HG02759 (cell line): Measurements from ENCODE around the gene ZFP28.
A peak's percentile ranks its signal among the peaks of the same experiment; 100 is the strongest.

Source experiments
- ATAC-seq: cut with Tn5 transposase; IDR thresholded peaks from one replicate; pipeline ENCODE4 v1.9.1; 2021; ENCODE audit warnings: mild to moderate bottlenecking, moderate library complexity; ENCODE audit not compliant: unreplicated experiment

The ZFP28 gene

DNA sequence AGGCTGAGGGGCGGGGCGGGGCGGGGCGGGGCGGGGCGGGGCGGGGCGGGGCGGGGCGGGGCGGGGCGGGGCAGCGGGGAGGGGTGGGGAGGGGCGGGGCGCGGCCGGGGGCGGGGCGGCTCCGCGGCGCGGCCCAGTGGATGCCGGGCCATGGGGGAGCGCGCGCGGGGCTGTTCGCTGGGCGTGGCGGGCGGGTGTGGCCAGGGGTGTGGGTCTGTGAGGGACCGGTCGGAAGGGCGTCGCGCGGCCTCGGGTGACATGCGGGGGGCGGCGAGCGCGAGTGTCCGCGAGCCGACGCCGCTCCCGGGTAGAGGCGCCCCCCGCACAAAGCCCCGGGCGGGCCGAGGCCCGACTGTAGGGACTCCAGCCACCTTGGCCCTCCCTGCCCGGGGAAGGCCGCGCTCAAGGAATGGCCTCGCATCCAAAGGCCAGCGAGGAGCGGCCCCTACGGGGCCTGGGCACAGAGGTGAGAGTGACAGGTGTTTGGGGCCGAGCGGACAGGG, at the start of gene ZFP28:
TSS of gene ZFP28 (plus strand) at position 188 of the 503 bp plus-strand sequence. CDS start at position 259, 71 bp downstream.
- ATAC-seq = peak; percentile 66

DNA sequence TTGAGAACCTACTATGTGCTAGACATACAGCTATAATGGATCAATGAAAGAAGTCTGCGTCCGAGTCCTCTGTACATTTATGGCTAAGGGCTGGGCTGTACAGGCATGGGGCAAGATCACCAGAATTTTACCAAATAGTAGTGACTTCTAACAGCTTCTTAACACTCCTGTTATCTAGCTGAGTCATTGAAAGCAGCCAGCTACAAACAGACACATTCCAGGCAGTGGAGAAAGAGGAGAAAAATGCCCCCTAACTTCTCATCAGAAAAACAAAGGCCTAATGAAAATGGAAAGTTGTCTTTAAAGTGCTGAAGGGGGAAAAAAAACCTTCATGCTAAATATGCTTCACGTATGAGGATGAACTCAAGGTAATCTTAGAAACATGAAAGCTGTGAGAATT, 47.3 kb upstream of the ZFP28 start:
- no peak for ATAC-seq

DNA sequence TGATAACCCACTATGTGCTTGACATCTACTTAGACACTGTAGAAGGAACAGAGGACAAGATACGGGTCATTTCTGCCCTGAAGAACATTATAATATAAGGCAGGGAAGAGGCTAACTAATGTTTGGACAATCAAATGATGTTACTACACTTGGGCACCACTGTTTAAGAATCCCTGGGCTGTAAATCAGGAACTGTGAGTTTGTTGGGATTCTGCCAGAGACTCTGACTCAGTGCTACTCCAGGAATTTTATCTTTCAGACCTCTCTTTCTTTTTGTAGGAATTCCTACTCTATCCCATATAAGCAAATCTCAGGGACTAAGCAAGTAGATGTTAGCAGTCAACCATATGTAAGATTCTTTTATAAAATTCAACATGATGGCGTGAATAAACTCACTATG, 34.2 kb upstream of the ZFP28 start:
- no peak for ATAC-seq

DNA sequence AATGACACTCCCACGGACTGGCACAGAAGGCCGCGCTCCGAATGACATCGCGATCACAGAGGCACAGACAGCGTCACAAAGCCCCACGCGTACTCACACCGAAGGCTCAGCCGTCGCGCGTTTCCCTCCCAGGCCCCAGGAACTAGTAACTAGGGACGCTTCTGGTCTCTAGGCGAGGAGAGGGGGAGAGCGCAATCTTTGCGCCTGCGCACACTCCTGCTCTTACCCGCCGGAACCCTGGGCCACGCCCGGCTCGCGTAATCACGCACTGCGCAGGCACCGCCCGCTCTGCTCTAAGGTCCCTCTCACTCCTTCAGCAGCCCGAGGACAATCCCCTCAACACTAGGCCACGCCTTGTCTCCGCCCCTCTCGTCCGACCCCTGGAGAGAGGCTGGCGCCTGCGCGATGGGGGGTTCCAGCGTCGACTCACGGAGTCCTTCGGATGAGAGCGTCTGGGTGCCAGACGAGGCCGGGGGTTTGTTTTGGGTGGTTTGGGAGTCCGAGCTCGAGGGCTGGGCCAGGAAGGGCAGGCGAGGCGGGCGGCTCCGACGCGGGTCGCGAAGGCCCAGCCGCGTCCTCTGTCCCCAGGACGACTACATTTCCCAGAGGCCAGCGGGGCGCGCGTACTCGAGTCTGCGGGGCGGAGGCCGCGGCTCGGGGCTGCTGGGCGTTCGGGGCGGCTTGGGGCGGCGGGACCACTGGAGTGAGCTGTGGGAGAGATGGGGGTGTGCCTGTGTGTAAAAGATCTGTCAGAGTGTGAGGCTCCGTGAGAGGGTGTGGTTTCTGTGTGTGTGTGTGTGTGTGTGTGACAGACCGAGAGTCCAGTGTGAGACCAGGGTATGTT, 31.1 kb upstream of the ZFP28 start, which contains the start of gene ZNF471:
TSS of gene ZNF471 (plus strand) at position 410 of the 844 bp plus-strand sequence. CDS start 3,717 bp downstream, outside the sequence.
- ATAC-seq = peak; percentile 72

DNA sequence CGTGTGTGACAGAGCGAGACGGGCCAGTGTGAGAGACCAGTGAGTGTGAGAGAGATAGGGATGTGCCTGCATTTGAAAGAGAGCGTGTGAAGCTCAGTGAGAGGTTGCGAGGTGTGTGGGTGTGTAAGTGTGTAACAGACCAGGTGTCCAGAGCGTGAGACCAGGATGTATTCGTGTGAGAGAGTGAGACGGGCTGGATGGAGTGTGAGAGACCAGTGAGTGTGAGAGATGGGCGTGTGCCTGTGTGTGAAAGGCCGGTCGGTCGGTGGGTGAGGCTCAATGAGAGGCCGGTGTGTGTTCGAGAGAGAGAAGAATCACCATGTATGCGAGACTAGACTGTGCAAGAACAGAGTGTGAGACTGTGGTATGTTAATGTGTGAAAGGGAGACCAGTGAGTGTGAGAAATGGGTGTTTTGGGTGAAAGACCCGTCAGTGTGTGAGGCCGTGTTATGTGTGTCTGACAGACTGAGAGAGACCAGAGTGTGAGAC, 30.4 kb upstream of the ZFP28 start:
- ATAC-seq = no peak

DNA sequence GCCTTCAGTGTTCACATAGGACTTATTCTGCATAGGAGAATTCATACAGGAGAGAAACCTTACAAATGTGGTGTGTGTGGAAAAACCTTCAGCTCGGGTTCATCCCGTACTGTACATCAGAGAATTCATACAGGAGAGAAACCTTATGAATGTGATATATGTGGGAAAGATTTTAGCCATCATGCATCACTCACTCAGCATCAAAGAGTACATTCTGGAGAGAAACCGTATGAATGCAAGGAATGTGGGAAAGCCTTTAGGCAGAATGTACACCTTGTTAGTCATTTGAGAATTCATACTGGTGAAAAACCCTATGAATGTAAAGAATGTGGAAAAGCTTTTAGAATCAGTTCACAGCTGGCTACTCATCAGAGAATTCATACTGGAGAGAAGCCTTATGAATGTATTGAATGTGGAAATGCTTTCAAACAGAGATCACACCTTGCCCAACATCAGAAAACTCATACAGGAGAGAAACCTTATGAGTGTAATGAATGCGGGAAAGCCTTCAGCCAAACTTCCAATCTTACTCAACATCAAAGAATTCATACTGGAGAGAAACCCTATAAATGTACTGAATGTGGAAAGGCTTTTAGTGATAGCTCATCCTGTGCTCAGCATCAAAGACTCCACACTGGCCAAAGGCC, 13.4 kb upstream of the ZFP28 start:
- ATAC-seq = no peak

DNA sequence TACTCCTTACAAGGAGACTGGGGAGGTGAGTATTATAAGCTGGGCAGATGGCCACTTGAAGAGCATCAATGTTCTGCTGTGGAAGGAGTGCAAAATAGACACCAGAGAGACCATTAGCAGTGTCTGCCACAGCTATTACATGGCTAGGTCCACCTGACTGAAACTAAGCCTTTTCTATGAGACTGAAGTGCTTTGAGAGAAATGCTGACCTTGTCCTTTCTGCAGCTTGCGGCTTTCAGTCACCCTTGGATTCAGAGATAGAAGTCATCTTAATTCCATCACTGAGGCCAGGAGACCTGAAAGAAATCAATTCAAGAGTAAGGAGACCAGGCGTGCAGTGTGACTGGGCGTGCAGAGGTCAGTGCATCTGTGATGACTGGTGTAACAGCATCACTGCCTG, 1.3 kb upstream of the ZFP28 start:
- ATAC-seq = no peak

DNA sequence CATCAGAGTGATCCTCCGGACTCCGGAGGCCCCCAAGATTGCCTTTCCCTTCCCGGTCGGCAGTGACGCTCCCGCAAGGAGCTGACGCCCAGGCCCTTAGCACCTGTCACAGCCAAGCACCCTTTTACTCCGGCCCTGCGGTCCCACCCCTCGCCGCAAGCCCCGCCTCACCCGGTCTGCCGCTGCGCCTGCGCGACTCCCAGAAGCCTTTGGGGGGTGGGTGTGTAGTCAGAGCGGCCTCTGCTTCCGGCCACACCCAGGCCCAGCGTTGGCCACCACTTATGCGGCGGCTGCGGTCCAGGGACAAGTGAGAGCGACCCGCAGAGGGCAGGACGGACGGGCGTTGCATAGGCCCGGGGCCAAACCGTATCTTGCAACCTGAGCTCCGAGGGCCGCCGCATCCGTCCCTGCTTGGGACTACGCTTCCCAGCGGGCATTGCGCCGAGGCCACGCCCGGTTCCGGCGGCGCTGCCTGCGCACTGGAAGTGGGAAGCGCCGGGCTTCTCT, 441 bp upstream of the ZFP28 start:
- ATAC-seq = peak; percentile 90

DNA sequence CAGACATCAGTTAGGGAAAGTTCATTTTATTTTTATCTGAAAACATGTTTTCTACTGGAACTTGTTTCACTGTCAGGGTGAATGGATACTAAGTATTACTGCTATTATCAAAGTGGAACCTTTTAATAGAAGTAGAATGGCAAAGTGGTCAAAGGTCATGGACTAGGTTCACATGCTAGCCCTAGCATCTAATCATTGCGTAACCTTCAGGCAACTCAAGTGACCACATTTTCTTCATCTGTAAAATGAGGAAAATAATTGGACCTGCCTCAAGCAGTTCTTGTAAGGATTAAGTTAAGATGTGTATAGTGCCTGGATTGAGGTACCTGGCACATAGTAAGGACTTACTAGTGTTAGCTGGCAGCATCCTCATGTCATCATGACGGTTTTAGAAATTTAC, 5.0 kb downstream of the ZFP28 start:
- ATAC-seq = no peak

DNA sequence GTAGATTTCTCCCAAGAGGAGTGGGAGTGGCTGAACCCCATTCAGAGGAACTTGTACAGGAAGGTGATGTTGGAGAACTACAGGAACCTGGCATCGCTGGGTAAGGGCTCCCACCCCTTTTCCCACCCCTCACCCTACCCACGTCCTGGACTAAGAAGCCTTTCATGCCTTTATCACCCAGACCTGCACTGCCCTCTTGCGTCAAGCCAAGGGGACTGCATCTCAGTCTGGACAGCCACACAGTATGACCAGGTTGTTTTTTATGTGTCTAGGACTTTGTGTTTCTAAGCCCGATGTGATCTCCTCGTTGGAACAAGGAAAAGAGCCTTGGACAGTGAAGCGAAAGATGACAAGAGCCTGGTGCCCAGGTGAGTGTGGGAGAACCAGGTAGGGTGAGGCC, 8.8 kb downstream of the ZFP28 start:
- no peak for ATAC-seq

DNA sequence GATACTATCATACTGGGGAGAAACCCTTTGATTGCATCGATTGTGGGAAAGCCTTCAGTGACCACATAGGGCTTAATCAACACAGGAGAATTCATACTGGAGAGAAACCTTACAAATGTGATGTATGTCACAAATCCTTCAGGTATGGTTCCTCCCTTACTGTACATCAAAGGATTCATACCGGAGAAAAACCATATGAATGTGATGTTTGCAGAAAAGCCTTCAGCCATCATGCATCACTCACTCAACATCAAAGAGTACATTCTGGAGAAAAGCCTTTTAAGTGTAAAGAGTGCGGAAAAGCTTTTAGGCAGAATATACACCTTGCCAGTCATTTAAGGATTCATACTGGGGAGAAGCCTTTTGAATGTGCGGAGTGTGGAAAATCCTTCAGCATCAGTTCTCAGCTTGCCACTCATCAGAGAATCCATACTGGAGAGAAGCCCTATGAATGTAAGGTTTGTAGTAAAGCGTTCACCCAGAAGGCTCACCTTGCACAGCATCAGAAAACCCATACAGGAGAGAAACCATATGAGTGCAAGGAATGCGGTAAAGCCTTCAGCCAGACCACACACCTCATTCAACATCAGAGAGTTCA, 15.6 kb downstream of the ZFP28 start:
- ATAC-seq = no peak

DNA sequence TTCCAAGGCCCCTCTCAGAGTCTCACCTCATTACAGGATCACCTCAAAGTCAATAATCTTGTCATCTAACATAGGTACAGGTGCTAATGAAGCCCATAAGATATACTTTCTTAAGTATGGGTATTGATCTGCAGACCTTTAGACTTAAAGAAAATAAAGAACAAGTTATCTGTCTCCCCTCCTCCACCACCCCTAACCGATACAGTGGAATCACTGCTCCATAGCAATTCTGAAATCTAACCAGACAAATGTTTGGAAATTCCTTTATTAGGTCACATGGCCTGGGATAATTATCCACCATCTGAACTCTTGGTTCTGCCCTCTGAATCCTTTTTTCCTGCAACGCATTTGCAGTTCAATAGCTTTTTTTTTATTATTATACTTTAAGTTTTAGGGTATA, 24.0 kb downstream of the ZFP28 start:
- ATAC-seq = no peak

DNA sequence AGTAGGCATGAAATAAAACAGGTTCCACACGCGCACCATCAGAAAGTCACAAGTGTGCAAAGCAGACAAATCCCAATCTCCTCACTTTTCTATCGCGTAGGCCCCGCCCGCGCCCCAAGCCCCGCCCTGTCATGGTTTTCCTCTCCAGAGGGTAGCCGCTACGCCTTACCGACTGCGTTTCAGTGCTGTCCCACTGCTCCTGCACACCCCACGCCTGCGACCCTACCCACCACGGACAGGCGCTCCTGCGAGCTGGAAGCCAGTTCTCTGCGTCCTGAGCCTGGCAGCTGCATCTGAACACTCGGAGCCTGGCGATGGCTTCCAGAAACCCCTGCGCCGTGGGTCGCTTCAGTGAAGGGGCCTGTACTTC, 28.1 kb downstream of the ZFP28 start:
- peak; percentile 41 for ATAC-seq

DNA sequence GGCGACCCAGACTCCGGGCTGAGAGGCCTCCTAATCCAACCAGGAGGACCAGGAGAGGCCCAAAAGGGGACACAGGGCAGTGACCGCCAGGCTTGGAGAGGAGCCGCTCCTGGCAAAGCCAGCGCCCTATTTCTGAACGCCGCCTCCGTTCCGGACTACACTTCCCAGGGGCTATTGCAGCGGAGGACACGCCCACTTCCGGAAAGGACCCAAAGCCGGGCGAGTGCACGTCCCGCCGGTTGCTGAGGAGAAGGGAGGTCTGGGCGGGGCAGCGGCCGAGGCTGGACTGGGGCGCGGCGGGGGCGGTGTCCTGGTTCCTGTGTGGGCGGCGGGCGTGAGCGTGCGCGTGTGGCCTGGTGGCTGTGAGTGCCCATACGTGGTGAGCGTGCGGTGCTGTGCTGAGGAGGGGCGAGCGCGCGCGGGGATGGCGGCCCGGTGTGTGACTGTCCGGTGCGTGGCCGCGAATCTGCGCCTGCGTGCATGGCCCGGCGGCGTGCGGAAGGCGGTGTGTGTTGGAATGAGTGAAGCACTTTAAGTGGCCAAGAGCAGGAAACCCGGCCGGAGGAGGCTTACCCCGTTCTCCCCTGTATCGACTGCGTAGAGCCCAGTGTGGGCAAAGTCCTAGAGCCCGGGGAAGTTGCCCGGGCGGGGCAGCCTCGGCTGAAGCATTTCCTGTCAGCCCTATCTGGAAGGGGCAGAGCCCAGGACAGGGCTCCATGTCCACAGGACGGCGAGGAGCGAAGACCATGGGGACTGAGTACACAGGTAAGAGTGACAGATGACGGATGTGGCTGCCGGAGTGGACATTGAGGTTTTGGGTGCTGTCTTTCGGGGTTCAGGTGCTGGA, 28.7 kb downstream of the ZFP28 start, which contains the start of gene ZNF470:
TSS of gene ZNF470 (plus strand) at position 195 of the 847 bp plus-strand sequence. CDS start 2,844 bp downstream, outside the sequence.
- ATAC-seq = peak; percentile 98

DNA sequence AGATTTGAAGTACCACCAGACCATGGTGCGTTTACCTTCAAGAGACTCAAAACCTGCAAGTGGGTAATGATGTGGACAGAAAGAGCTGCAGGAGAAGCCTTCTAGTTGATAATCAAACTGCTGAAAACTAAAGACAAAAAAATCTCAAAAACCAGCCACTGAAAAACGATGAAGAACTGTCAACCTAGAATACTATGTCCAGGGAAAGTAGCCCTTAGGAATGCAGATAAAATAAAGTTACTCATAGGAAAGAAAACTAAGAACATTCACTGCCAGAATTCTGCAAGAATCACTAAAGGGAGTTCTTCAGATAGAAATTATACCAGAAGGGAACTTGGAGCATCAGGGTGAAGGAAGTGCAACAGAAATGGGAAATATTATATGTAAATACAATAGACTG, 33.8 kb downstream of the ZFP28 start:
- ATAC-seq = no peak

DNA sequence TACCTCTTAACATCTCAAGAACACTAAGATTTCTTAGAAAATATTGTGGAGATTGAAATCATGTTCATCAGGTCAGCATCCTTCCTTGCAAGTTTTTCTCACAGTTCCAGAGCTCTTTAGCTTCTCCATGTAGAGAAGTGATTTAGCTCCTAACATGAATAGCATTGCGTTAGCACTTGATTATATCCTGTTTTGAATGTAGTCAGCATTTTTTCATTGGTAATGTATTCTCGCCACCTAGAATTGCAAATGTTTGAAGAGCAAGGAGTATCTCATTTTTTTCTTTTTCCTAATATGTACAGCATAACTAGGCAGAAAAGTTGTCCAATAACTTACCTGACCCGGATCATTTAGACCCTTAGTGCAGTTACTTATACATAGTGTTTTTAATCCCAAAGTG, 35.2 kb downstream of the ZFP28 start:
- no peak for ATAC-seq

DNA sequence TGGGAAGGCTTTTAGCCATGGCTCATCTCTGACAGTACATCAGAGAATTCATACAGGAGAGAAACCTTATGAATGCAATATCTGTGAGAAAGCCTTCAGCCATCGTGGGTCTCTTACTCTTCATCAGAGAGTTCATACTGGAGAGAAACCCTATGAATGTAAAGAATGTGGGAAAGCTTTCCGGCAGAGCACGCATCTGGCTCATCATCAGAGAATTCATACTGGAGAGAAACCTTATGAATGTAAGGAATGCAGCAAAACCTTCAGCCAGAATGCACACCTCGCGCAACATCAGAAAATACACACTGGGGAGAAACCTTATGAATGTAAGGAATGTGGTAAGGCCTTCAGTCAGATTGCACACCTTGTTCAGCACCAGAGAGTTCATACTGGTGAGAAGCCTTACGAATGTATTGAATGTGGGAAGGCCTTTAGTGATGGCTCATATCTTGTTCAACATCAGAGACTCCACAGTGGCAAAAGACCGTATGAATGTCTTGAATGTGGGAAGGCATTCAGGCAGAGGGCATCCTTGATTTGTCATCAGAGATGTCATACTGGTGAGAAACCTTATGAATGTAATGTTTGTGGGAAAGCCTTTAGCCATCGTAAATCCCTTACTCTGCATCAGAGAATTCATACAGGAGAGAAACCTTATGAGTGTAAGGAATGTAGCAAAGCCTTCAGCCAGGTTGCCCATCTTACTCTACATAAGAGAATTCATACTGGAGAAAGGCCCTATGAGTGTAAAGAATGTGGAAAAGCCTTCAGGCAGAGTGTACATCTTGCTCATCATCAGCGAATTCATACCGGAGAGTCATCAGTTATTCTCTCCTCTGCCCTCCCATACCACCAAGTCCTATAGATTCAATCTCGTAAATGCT, 39.2 kb downstream of the ZFP28 start:
- no peak for ATAC-seq

DNA sequence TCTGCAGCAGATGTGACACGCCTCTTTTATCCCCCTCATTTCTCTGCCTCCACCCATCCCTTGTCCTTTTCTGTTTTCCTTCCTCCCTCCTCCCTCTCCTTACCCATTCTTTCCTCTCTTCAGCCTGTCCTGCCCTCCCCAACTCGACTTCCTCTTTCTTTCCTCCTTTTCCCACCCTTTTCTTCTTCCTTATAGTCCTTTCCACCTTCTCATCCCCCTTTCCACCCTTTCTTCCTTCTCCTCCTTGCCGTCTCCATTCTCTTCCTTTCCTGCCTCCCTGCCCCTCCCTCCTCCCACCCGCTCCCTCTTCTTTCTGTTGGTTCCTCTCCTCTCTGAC, 55.7 kb downstream of the ZFP28 start:
- ATAC-seq = no peak

DNA sequence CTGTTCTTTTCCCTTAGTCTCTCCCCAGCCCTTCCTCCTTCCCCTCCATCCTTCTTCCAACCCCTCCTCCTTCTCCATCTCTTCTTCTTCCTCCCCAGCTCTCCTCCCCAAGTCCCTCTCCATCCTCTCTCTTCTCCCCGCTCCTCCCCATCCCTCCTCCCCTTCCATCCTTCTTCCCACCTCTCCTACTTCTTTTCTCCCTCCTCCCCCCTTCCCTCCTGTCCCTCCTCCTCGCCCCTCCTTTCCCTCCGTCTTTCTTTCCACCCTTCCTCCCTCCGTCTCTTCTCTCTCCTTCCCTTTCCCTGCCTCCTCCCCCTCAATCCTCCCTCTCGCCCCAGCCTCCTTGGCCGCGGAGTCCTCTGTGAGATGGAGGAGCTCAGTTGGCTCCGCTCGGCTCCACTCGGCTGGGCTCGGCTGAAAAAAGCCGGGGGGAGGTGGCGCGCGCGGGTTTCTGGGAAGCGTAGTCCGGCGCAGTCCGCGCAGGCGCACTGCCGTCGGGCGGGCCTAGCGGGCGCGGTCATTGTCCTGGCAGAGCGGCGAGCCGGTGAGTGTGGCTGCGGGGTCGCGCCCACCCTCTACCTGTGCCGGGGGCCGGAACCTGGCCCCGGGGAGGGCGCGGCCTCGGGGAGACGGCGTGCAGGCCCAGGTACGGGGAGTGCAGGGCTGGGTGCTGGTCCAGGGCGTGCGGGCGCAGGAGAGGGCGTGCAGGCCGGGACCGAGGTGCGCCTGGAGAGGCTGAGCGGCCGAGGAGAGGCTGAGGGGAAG, 56.2 kb downstream of the ZFP28 start, which contains the start of gene ZNF71:
TSS of gene ZNF71 (plus strand) at position 520 of the 765 bp plus-strand sequence. CDS start 6,257 bp downstream, outside the sequence.
- peak; percentile 94 for ATAC-seq
